NCI-H446 (cell line): ENCODE data around the gene DTYMK.
A peak's percentile ranks its signal among the peaks of the same experiment; 100 is the strongest.

Experiments used
- DNase-seq, 2 experiments: peaks; one replicate each; lab custom pipeline; 2025; lab: John Stamatoyannopoulos, UW

DTYMK gene

GRCh38 chr2:241645915-241646645, 40.5 kb downstream of the DTYMK start:
- DNase-seq = no peak

GRCh38 chr2:241645056-241645914, 41.3 kb downstream of the DTYMK start:
- no peak for DNase-seq

GRCh38 chr2:241641631-241642030, 45.0 kb downstream of the DTYMK start:
- no peak for DNase-seq

GRCh38 chr2:241640165-241640795, 46.3 kb downstream of the DTYMK start:
- no peak for DNase-seq

- no peak for DNase-seq
These were observed 47.2 kb downstream of the DTYMK start for GRCh38 chr2:241639385-241639784.

- DNase-seq = no peak
These were observed 47.7 kb downstream of the DTYMK start for GRCh38 chr2:241638940-241639339.

- DNase-seq = no peak
These were observed 48.6 kb downstream of the DTYMK start for GRCh38 chr2:241637795-241638660.

- DNase-seq = peak; percentile 60 to 73
These were observed 49.4 kb downstream of the DTYMK start, which contains the start of the genes ATG4B and THAP4 for GRCh38 chr2:241637018-241637794. TSS of gene ATG4B (plus strand) at chr2:241637693. CDS start at chr2:241637715, 22 bp downstream. TSS of gene THAP4 (minus strand) at chr2:241637158. CDS start at chr2:241637017, 141 bp downstream.

- peak; percentile 5 to 48 for DNase-seq
These were observed 50.2 kb downstream of the DTYMK start for GRCh38 chr2:241636182-241637017.

GRCh38 chr2:241635756-241636155, 50.9 kb downstream of the DTYMK start:
- no peak for DNase-seq

GRCh38 chr2:241633561-241633960, 53.1 kb downstream of the DTYMK start:
- DNase-seq = no peak

- DNase-seq = no peak
These were observed 53.9 kb downstream of the DTYMK start for GRCh38 chr2:241632478-241633325.

GRCh38 chr2:241629762-241630435, 56.7 kb downstream of the DTYMK start:
- DNase-seq = no peak

- no peak for DNase-seq
These were observed 58.9 kb downstream of the DTYMK start for GRCh38 chr2:241627675-241628074.
